Loucy (cell line): ENCODE data around the gene PGC.

Experiments used
- EZH2phosphoT487 ChIP-seq: fragments of 200-600 bp; IDR thresholded peaks from 2 replicates; pipeline ENCODE4 v1.6.1; 2018; ENCODE audit warnings: antibody characterized with exemption, mild to moderate bottlenecking, moderate library complexity, borderline replicate concordance
- TF ChIP-seq, protein P1 (sequence below): fragments of 200-600 bp; sonication (generic); conservative IDR thresholded peaks from 2 replicates; pipeline ENCODE4 v1.5.1; 2014; ENCODE audit warnings: mild to moderate bottlenecking, antibody characterized with exemption, low read length

- TF ChIP-seq, protein P1, sequence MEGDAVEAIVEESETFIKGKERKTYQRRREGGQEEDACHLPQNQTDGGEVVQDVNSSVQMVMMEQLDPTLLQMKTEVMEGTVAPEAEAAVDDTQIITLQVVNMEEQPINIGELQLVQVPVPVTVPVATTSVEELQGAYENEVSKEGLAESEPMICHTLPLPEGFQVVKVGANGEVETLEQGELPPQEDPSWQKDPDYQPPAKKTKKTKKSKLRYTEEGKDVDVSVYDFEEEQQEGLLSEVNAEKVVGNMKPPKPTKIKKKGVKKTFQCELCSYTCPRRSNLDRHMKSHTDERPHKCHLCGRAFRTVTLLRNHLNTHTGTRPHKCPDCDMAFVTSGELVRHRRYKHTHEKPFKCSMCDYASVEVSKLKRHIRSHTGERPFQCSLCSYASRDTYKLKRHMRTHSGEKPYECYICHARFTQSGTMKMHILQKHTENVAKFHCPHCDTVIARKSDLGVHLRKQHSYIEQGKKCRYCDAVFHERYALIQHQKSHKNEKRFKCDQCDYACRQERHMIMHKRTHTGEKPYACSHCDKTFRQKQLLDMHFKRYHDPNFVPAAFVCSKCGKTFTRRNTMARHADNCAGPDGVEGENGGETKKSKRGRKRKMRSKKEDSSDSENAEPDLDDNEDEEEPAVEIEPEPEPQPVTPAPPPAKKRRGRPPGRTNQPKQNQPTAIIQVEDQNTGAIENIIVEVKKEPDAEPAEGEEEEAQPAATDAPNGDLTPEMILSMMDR = no peak
- no peak for TF ChIP-seq EZH2phosphoT487
Observed at GRCh38 chr6:41763470-41763869, 16.3 kb upstream of the PGC start.
